Psoas muscle (tissue), 8 donors: ENCODE measurements around the gene OTUD3. TPM values are rescaled to one million over a fixed set of nuclear protein-coding genes. Genes with fewer than 3 reads are reported as not detected.

ENCODE experiments used
- ATAC-seq, 4 donors: fragments of 200-7000 bp; cut with Tn5 transposase; one replicate each; pipeline ENCODE4 v1.9.1; 2020; ENCODE audit warnings: moderate library complexity in 3 of 4, mild to moderate bottlenecking in 2 of 4
- DNase-seq, 2 donors: peaks; one replicate each; pipeline ENCODE4 v3.0.0-alpha.2; 2020
- H3K27ac ChIP-seq: fragments of 200-600 bp; one replicate; pipeline ENCODE4 v1.8.0; 2022
- H3K27me3 ChIP-seq, 3 donors: fragments of 200-600 bp in 1 of 3; one replicate each; pipeline versions ENCODE4 v1.6.1 to v1.8.0; 2013 to 2022; ENCODE audit warnings: low read length in 2 of 3, mild to moderate bottlenecking in 2 of 3, moderate library complexity in 1 of 3; ENCODE audit not compliant: insufficient read depth in 3 of 3
- H3K36me3 ChIP-seq, 2 donors: fragments of 200-600 bp in 1 of 2; one replicate each; pipeline versions ENCODE4 v1.6.1 to v1.8.0; 2013 to 2022; ENCODE audit warnings: low read depth in 1 of 2, mild to moderate bottlenecking in 1 of 2, moderate library complexity in 1 of 2; ENCODE audit not compliant: insufficient read depth in 1 of 2
- H3K4me1 ChIP-seq: fragments of 200-600 bp; one replicate; pipeline ENCODE4 v1.8.0; 2022
- H3K4me3 ChIP-seq: fragments of 200-600 bp; one replicate; pipeline ENCODE4 v1.8.0; 2022; ENCODE audit warnings: mild to moderate bottlenecking
- H3K9me3 ChIP-seq: fragments of 200-600 bp; one replicate; pipeline ENCODE4 v1.8.0; 2022
- WGBS, 3 donors: extraction: QIAGEN DNeasy Blood & Tissue Kit; methylation state at CpG; one replicate each; pipeline versions ENCODE4 v1.1.6 to v1.1.7; 2013; 5-methylcytosine and 5-hydroxymethylcytosine counted together
- intact Hi-C, 2 donors: fragments of 100-400 bp; cut with DNase I; formaldehyde crosslinking; loops; one replicate each; pipeline versions ENCODE4 v1.11.0 to v1.14.2; 2022
- polyA plus RNA-seq, 3 donors: library from polyadenylated mRNA; stranded (reverse); fragments of 200-250 nt; gene quantifications; one replicate each; pipeline ENCODE4 v1.2.3, GENCODE V29; 2013
- total RNA-seq, 4 donors: library from RNA; stranded (reverse); fragmentation: NEBNext Ultra II Directional in 2 of 4; extraction: Animal tissue kit (Norgen Biotek cat#: 25700) in 2 of 4; gene quantifications; one replicate each; pipeline versions ENCODE4 v1.2.1 to v1.2.4, GENCODE V29; 2021 to 2023
- TF ChIP-seq, protein P1 (sequence below): fragments of 200-600 bp; IDR thresholded peaks from one replicate; pipeline ENCODE4 v1.8.0; 2022; ENCODE audit warnings: antibody characterized with exemption
- donor health status: healthy with polysubstance abuse.
- donor health status: DM: no; HTN: no; CAD: no; lungs with moderate emphysema.
- donor health status: Bipolar disorder and iron deficiency.
- donor health status: healthy.
- donor health status: DM: yes; HTN: yes; CAD: no.
- donor health status: DM: no; HTN: no; CAD: no.
- donor health status: DM: no; HTN: no; CAD: no.
- donor health status: DM: yes; HTN: yes; CAD: no.

The OTUD3 gene
- total and polyA plus RNA-seq, 7 donors: 2.3 to 7.6 (median 6.1) TPM

DNA sequence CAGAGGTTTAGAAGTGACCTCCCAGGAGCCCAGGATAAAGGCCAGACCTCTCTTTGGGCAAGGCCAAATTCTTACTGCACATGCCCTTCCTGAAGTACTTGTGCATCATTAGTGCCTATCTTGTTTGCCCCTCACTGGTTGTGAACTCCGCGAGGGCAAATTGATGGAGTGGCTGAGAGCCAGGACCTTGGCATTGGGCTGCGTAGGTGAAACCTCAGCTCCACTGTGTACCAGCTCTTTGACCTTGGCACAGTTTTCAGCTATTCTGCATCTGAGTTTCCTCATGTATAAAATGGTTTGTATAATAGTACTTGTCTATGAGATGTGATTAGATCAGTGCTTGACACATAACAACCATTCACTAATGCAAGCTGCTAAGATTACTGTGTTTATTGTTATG, 11.5 kb downstream of the OTUD3 start:
- intact Hi-C loops: no loop called here
- DNase-seq: no peak
- Histone ChIP-seq H3K27me3 (no peaks in the 10 kb centered on the region), H3K36me3 (peaks cover 17 to 84% of the 10 kb centered on the region in 2 donors), H3K9me3 (no peaks in the 10 kb centered on the region), H3K27ac (no peak overlapping the region), H3K4me3 (no peak overlapping the region), H3K4me1 (no peaks in the 10 kb centered on the region)
- TF ChIP-seq, protein P1, sequence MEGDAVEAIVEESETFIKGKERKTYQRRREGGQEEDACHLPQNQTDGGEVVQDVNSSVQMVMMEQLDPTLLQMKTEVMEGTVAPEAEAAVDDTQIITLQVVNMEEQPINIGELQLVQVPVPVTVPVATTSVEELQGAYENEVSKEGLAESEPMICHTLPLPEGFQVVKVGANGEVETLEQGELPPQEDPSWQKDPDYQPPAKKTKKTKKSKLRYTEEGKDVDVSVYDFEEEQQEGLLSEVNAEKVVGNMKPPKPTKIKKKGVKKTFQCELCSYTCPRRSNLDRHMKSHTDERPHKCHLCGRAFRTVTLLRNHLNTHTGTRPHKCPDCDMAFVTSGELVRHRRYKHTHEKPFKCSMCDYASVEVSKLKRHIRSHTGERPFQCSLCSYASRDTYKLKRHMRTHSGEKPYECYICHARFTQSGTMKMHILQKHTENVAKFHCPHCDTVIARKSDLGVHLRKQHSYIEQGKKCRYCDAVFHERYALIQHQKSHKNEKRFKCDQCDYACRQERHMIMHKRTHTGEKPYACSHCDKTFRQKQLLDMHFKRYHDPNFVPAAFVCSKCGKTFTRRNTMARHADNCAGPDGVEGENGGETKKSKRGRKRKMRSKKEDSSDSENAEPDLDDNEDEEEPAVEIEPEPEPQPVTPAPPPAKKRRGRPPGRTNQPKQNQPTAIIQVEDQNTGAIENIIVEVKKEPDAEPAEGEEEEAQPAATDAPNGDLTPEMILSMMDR: no peak
- WGBS, 3 donors: 71 to 87% (median 87%) methylated on average over 3 of the region's 3 CpGs
- no peak for ATAC-seq

DNA sequence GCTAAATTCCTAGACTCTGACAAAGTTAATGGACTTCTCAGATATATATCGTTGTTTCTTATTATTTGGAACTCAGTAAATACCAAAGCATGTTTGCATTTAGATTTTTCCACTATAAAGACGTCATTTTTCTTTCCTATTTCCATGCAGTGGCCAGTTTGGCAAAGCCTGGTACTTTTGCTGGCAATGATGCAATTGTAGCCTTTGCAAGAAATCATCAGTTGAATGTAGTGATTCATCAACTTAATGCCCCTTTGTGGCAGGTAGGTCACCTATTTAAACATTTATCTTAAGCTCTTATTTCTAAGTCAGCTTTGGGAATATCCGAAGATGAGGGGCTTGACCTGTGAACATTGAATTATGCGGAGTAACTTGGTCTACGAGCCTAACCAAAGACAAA, 12.0 kb downstream of the OTUD3 start:
- 86 to 91% (median 87%) methylated on average over 5 of the region's 5 CpGs for WGBS, 3 donors
- peaks cover 18 to 89% of the 10 kb centered on the region in 2 donors for H3K36me3 ChIP-seq

DNA sequence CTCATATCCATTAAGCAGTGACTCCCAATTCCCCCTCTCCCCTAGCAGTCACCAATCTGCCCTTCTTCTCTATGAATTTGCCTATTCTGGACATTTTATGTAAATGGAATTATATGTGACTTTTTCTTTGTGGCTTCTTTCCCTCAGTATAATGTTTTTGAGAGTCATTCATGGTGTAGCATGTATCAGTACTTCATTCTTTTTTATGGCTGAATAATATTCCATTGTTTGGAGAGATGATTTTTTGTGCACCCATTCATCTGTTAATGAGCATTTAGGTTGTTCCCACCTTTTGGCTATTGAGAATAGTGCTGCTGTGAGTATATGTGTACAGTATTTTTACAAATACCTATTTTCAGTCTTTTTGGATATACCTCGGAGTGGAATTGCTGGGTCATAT, 19.5 kb downstream of the OTUD3 start:
- Histone ChIP-seq H3K27me3 (no peaks in the 10 kb centered on the region), H3K4me1 (no peaks in the 10 kb centered on the region), H3K9me3 (no peaks in the 10 kb centered on the region), H3K36me3 (peaks cover 4 to 81% of the 10 kb centered on the region in 2 donors), H3K4me3 (no peak overlapping the region), H3K27ac (no peak overlapping the region)
- DNase-seq: no peak
- TF ChIP-seq, protein P1: no peak
- no peak for ATAC-seq
- intact Hi-C loops: no loop called here
- 91 to 94% (median 93%) methylated on average over 1 of the region's 1 CpG for WGBS, 3 donors

More for the DNA sequence above, 12.0 kb downstream of the OTUD3 start:
- no peaks in the 10 kb centered on the region for H3K9me3 ChIP-seq
- no peaks in the 10 kb centered on the region for H3K27me3 ChIP-seq
- TF ChIP-seq, protein P1: no peak
- DNase-seq: no peak
- no peak overlapping the region for H3K4me3 ChIP-seq
- H3K27ac ChIP-seq: no peak overlapping the region
- intact Hi-C loops: no loop called here
- H3K4me1 ChIP-seq: no peaks in the 10 kb centered on the region
- no peak for ATAC-seq

DNA sequence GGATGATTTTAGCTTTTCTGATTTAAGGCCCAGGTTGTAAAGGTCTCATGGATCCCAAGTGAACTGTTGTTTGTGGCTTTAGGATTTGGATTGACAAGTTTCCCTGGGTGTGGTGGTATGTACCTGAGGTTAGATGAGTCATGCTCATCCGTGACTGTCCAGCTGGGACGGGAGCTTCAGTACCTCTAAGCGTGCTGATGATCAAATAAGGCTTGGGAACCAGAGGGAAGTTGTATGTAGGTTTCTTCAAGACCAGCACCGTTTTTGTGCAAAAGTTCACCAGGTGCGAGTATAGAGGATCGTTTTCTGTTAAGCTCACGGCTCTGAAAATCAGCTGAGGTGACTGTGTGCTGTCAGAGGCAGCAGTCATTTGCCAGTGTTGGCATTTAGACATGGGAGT, 21.4 kb downstream of the OTUD3 start:
- 92 to 94% (median 93%) methylated on average over 7 of the region's 7 CpGs for WGBS, 3 donors
- H3K9me3 ChIP-seq: no peaks in the 10 kb centered on the region
- ATAC-seq (no peak), DNase-seq (no peak)
- H3K27me3 ChIP-seq: no peaks in the 10 kb centered on the region
- H3K4me3 ChIP-seq: no peak overlapping the region
- H3K4me1 ChIP-seq: no peaks in the 10 kb centered on the region
- TF ChIP-seq, protein P1: no peak
- intact Hi-C loops: no loop called here
- peaks cover 7 to 80% of the 10 kb centered on the region in 2 donors for H3K36me3 ChIP-seq
- no peak overlapping the region for H3K27ac ChIP-seq

DNA sequence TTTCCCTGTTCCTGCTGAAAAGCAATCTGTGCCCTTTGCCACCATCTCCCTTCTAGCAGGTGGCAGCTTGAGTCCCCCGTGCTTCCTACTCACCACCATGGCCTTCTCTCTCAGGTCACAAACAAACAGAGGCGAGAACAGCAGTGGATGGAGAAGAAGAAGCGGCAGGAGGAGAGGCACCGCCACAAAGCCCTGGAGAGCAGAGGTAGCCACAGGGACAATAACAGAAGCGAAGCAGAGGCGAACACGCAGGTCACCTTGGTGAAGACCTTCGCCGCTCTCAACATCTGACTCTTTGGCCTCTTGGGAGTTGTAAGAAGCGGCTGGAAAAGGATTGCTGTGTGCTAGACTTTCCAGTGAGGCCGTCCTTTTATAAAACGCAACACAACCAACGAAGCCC, 25.3 kb downstream of the OTUD3 start:
- intact Hi-C loops: no loop called here
- DNase-seq (no peak), ATAC-seq (no peak)
- Histone ChIP-seq H3K9me3 (no peaks in the 10 kb centered on the region), H3K4me3 (no peak overlapping the region), H3K36me3 (peaks cover 11 to 95% of the 10 kb centered on the region in 2 donors), H3K4me1 (no peaks in the 10 kb centered on the region), H3K27ac (no peak overlapping the region), H3K27me3 (no peaks in the 10 kb centered on the region)
- TF ChIP-seq, protein P1: no peak
- 90 to 94% (median 93%) methylated on average over 12 to 13 of the region's 13 CpGs for WGBS, 3 donors
